K562 (cell line): ENCODE data around the gene PLCD1. TPM values are rescaled to one million over a fixed set of nuclear protein-coding genes. Genes with fewer than 3 reads are reported as not detected.

Source experiments
- ATAC-seq: fragments of 200-7000 bp; cut with Tn5 transposase; 3 replicates; pipeline ENCODE4 v1.9.1; 2020; ENCODE audit warnings: moderate library complexity
- BruUV-seq: library from RNA; stranded (reverse); fragments of 400-500 nt; replicated peaks from 2 replicates; lab custom pipeline; 2021; lab: Mats Ljungman, UMichigan
- CTCF ChIA-PET: fragments of 300-600 bp; formaldehyde crosslinking; extraction: SDS; loops from one replicate; lab custom pipeline; 2021; ENCODE audit warnings: low intra/inter-chr PET ratio; lab: Yijun Ruan, JAX
- POLR2A ChIA-PET: fragments of 300-600, 350-650 bp; sonication (Branson Sonifier 250); formaldehyde crosslinking; extraction: SDS; loops from one replicate; lab custom pipeline; 2021; ENCODE audit warnings: antibody characterized with exemption, inconsistent platforms; lab: Yijun Ruan, JAX
- DNase-seq, 4 experiments: peaks; one replicate each; pipeline versions ENCODE4 v3.0.0 to v3.0.0-alpha.2; 2011 to 2018; ENCODE audit warnings: low spot score in 3 of 4, mixed read lengths in 3 of 4; ENCODE audit errors: extremely low read depth in 1 of 4
- FAIRE-seq: peaks from 2 replicates; lab custom pipeline; 2011; peaks lifted over from hg19 to GRCh38; lab: Jason Lieb, UNC
- H2AFZ ChIP-seq: 2 replicates; pipeline ENCODE4 v1.6.0; 2011; ENCODE audit warnings: low read depth, low read length, control low read depth, inconsistent platforms
- H3K27ac ChIP-seq: fragments of 200-600 bp; 3 replicates; pipeline ENCODE4 v1.8.0; 2011; ENCODE audit warnings: low read depth, mild to moderate bottlenecking, control low read depth, inconsistent platforms, low read length, moderate library complexity, mixed read lengths; ENCODE audit errors: extremely low read depth
- H3K27me3 ChIP-seq, 2 experiments: fragments of 300-600 bp in 1 of 2; 2 replicates in 1 of 2; 3 replicates in 1 of 2; pipeline versions ENCODE4 v1.6.0 to v1.8.0; 2011; ENCODE audit warnings: inconsistent platforms in 2 of 2, low read length in 2 of 2, mild to moderate bottlenecking in 1 of 2, mixed read lengths in 1 of 2, moderate library complexity in 1 of 2; ENCODE audit not compliant: control insufficient read depth in 2 of 2, insufficient read depth in 2 of 2
- H3K36me3 ChIP-seq: fragments of 300-600 bp; 3 replicates; pipeline ENCODE4 v1.8.0; 2011; ENCODE audit warnings: mild to moderate bottlenecking, low read length, inconsistent platforms; ENCODE audit not compliant: control insufficient read depth, insufficient read depth
- H3K4me1 ChIP-seq, 2 experiments: fragments of 200-600 bp in 1 of 2; replicated peaks in 1 of 2; 2 replicates in 1 of 2; 3 replicates in 1 of 2; pipeline versions ENCODE4 v1.5.1 to v1.8.0; 2011; ENCODE audit warnings: inconsistent platforms in 2 of 2, low read length in 2 of 2, mild to moderate bottlenecking in 1 of 2, mixed read lengths in 1 of 2, moderate library complexity in 1 of 2; ENCODE audit not compliant: control insufficient read depth in 2 of 2, insufficient read depth in 2 of 2
- H3K4me2 ChIP-seq: 2 replicates; pipeline ENCODE4 v1.6.1; 2011; ENCODE audit warnings: low read length, control low read depth, inconsistent platforms, mixed read lengths; ENCODE audit not compliant: insufficient read depth
- H3K4me3 ChIP-seq: fragments of 200-600 bp; sonication (generic), shearing (Covaris generic); 2 replicates; pipeline ENCODE4 v1.5.1; 2016; ENCODE audit warnings: control low read depth, inconsistent platforms
- H3K79me2 ChIP-seq: fragments of 200-600 bp; 3 replicates; pipeline ENCODE4 v1.8.0; 2011; ENCODE audit warnings: low read length, inconsistent platforms; ENCODE audit not compliant: control insufficient read depth, insufficient read depth
- H3K9ac ChIP-seq, 2 experiments: 2 replicates each; pipeline versions ENCODE4 v1.6.0 to v1.6.1; 2011; ENCODE audit warnings: low read depth in 2 of 2, low read length in 2 of 2, control low read depth in 1 of 2, inconsistent platforms in 1 of 2, mild to moderate bottlenecking in 1 of 2, mixed read lengths in 1 of 2; ENCODE audit not compliant: insufficient read depth in 1 of 2
- H3K9me1 ChIP-seq: one replicate; pipeline ENCODE4 v1.6.0; 2011; ENCODE audit warnings: inconsistent platforms, mild to moderate bottlenecking, low read length, moderate library complexity; ENCODE audit not compliant: control insufficient read depth, insufficient read depth
- H3K9me3 ChIP-seq: replicated peaks from 2 replicates; pipeline ENCODE4 v1.5.1; 2011; ENCODE audit warnings: low read depth, low read length, inconsistent platforms; ENCODE audit not compliant: control insufficient read depth, insufficient read depth
- H4K20me1 ChIP-seq: replicated peaks from 2 replicates; pipeline ENCODE4 v1.6.1; 2011; ENCODE audit warnings: low read length, inconsistent platforms, mixed read lengths; ENCODE audit not compliant: control insufficient read depth, insufficient read depth
- CHCHD3 ChIP-seq: fragments of 250-450 bp; sonication (Bioruptor Pico); IDR thresholded peaks from 2 replicates; pipeline ENCODE4 v2.1.2; 2022; ENCODE audit warnings: mild to moderate bottlenecking
- DIDO1 ChIP-seq: fragments of 450-650 bp; IDR thresholded peaks from 2 replicates; pipeline ENCODE4 v1.6.1; 2016; ENCODE audit warnings: low read depth, missing biosample characterization, missing genetic modification characterization
- DNMT1 ChIP-seq: fragments of 450-650 bp; IDR thresholded peaks from 2 replicates; pipeline ENCODE4 v1.6.1; 2016; ENCODE audit warnings: antibody characterized with exemption, mild to moderate bottlenecking
- HES1 ChIP-seq: fragments of 450-650 bp; IDR thresholded peaks from 2 replicates; pipeline ENCODE4 v1.6.1; 2016; ENCODE audit warnings: low read depth, mild to moderate bottlenecking, moderate library complexity
- PHF20 ChIP-seq: fragments of 450-650 bp; IDR thresholded peaks from 2 replicates; pipeline ENCODE4 v1.6.1; 2018; ENCODE audit not compliant: partially characterized antibody
- PREB ChIP-seq: sonication (generic); formaldehyde crosslinking; IDR thresholded peaks from 2 replicates; pipeline ENCODE4 v1.8.1; 2023; ENCODE audit warnings: mild to moderate bottlenecking, missing genetic modification reagents
- REST ChIP-seq, 2 experiments: fragments of 450-650 bp; formaldehyde crosslinking in 1 of 2; IDR thresholded peaks; 2 replicates each; pipeline versions ENCODE4 v1.4.0 to v1.6.1; 2014 to 2020; ENCODE audit warnings: mild to moderate bottlenecking in 2 of 2, borderline replicate concordance in 1 of 2, low read depth in 1 of 2
- ZNF589 ChIP-seq: fragments of 200-800 bp; sonication (Bioruptor generic); IDR thresholded peaks from 2 replicates; pipeline ENCODE4 v1.6.1; 2016; ENCODE audit warnings: low read depth, missing genetic modification characterization, missing compliant biosample characterization
- ZNF766 ChIP-seq: fragments of 200-800 bp; sonication (Bioruptor generic); conservative IDR thresholded peaks from 2 replicates; pipeline ENCODE4 v1.6.1; 2016; ENCODE audit warnings: missing genetic modification characterization, missing compliant biosample characterization
- ZNF77 ChIP-seq: fragments of 250-450 bp; sonication (Bioruptor Pico); IDR thresholded peaks from 2 replicates; pipeline ENCODE4 v1.5.0; 2020
- ZNF778 ChIP-seq: fragments of 450-650 bp; formaldehyde crosslinking; IDR thresholded peaks from 2 replicates; pipeline ENCODE4 v1.4.0; 2020; ENCODE audit warnings: mild to moderate bottlenecking, moderate library complexity
- WGBS: fragments of 100-300 bp; shearing (Covaris generic); methylation state at CpG from one replicate; pipeline ENCODE4 v1.1.6; 2016; ENCODE audit warnings: low coverage, mixed read lengths; ENCODE audit not compliant: insufficient coverage; ENCODE audit errors: missing lambda C conversion rate; 5-methylcytosine and 5-hydroxymethylcytosine counted together
- in situ Hi-C: fragments of 300-500 bp; cut with MboI; formaldehyde crosslinking; loops from 4 replicates; pipeline ENCODE4 v1.15.0; 2018; ENCODE audit warnings: inconsistent platforms, mixed read lengths
- intact Hi-C: fragments of 100-400 bp; cut with micrococcal nuclease; formaldehyde crosslinking; loops from 2 replicates; pipeline ENCODE4 v1.14.2; 2022
- polyA plus RNA-seq, 8 experiments: library from polyadenylated mRNA; depleted of rRNA in 4 of 8; stranded (reverse) in 5 of 8; unstranded in 3 of 8; fragments of >200 nt; fragmentation: Nextera tagmentation in 2 of 8; fragmentation: Illumina TruSeq in 1 of 8; extraction: Ambion mirVana in 2 of 8; extraction: Trizol in 1 of 8; gene quantifications; 2 replicates each; pipeline versions ENCODE4 v1.2.1 to v1.2.3, GENCODE V29; 2011 to 2014; ENCODE audit warnings: inconsistent platforms in 1 of 8, missing spikeins in 1 of 8
- total RNA-seq, 7 experiments: library from RNA; depleted of rRNA in 6 of 7; stranded (reverse); fragments of >200 nt in 6 of 7; fragmentation: Illumina TruSeq in 2 of 7; extraction: Trizol in 2 of 7; gene quantifications; 2 replicates each; pipeline versions ENCODE4 v1.2.1 to v1.2.3, GENCODE V29; 2011 to 2021; ENCODE audit warnings: low replicate concordance in 1 of 7

PLCD1 gene
- total and polyA plus RNA-seq, 9 of the 15 experiments (the other 6 are each of a cell fraction or from before 2014, with no cell fraction given) = 5.4 to 209 (median 116) TPM

GRCh38 chr3:37973246-37974054, 56.0 kb downstream of the PLCD1 start:
- in situ Hi-C loops (loop anchor here (5.0 kb wide), 1 partner anchor 116 kb away; no protein-coding TSS in a partner anchor), intact Hi-C loops (loop anchor here (1.0 to 5.0 kb wide), 5 partner anchors 30 to 509 kb away; no protein-coding TSS in a partner anchor)
- WGBS = 26% methylated on average over 12 of the region's 12 CpGs
- Histone ChIP-seq H2AFZ (no peak overlapping the region), H3K9ac (peak overlapping the region in 1 of 2 experiments; percentile 50; a peak in 2 of 4 replicates), H3K36me3 (peaks cover 4% of the 10 kb centered on the region; the same call in 1 of the 3 replicates), H3K79me2 (no peaks in the 10 kb centered on the region), H3K4me3 (no peak overlapping the region), H3K4me2 (no peak overlapping the region), H3K9me3 (no peaks in the 10 kb centered on the region), H3K27ac (no peak overlapping the region), H3K27me3 (no peaks in the 10 kb centered on the region), H3K9me1 (peaks cover 2% of the 10 kb centered on the region), H3K4me1 (peaks cover 0 to 7% of the 10 kb centered on the region in 2 experiments; a peak in 3 of 5 replicates), H4K20me1 (no peaks in the 10 kb centered on the region)
- no peak for DNase-seq
- CTCF ChIA-PET = interaction anchor here (0.7 to 5.6 kb wide), 4 partner anchors 23 to 509 kb away, joined by 3 to 62 read pairs (median 10); no protein-coding TSS in a partner anchor
- no TSS peak for BruUV-seq
- POLR2A ChIA-PET = interaction anchor here (0.9 to 2.0 kb wide), 5 partner anchors 10 to 20 kb away, joined by 3 to 9 read pairs (median 5); no protein-coding TSS in a partner anchor
- no peak for FAIRE-seq
- ATAC-seq = no peak
- TF ChIP-seq ZNF589 (CRISPR knock-in tag) (no peak), ZNF778 (no peak), DIDO1 (no peak), REST (IDR thresholded peaks at IDR 0.05; ENCODE audit: borderline replicate concordance) (no peak), REST (CRISPR knock-in tag; IDR thresholded peaks at IDR 0.05; ENCODE audit: low read depth) (no peak), ZNF77 (CRISPR knock-in tag) (no peak), CHCHD3 (no peak), HES1 (no peak), ZNF766 (CRISPR knock-in tag) (no peak), PHF20 (no peak), PREB (CRISPR knock-in tag) (no peak), DNMT1 (no peak)
